ENCODE measurements around the gene CDKL2.

GRCh38 chr4:75598390-75598789 lies 31.9 kb downstream of the CDKL2 start:
- no peak for TF ChIP-seq CTCF (IDR thresholded peaks at IDR 0.05)
- no peak for TF ChIP-seq POLR2A (IDR thresholded peaks at IDR 0.05)

Measured in thyroid gland (tissue), 4 donors.